Calu3 (cell line): ENCODE results near the gene RPAP3. TPM values are rescaled to one million over a fixed set of nuclear protein-coding genes. Genes with fewer than 3 reads are reported as not detected.
A peak's percentile ranks its signal among the peaks of the same experiment; 100 is the strongest.

Experiments
- BruUV-seq: library from RNA; stranded (reverse); fragments of 400-500 nt; replicated peaks from 2 replicates; lab custom pipeline; 2021; lab: Mats Ljungman, UMichigan
- CTCF ChIA-PET: fragments of 300-600 bp; sonication (Branson Sonifier 250); formaldehyde crosslinking; loops from one replicate; lab custom pipeline; 2022; ENCODE audit warnings: antibody characterized with exemption; lab: Charles Lee
- DNase-seq: peaks from one replicate; pipeline ENCODE4 v3.0.0; 2022
- H3K27ac Mint-ChIP-seq: one replicate; pipeline ENCODE4 v1.8.0; 2022; ENCODE audit warnings: mixed read lengths; ENCODE audit not compliant: unreplicated experiment
- H3K27me3 Mint-ChIP-seq: one replicate; pipeline ENCODE4 v1.8.0; 2022; ENCODE audit warnings: mixed read lengths; ENCODE audit not compliant: unreplicated experiment
- H3K36me3 Mint-ChIP-seq: one replicate; pipeline ENCODE4 v1.8.0; 2022; ENCODE audit warnings: mild to moderate bottlenecking, moderate library complexity, mixed read lengths; ENCODE audit not compliant: insufficient read depth, unreplicated experiment
- H3K4me1 Mint-ChIP-seq: one replicate; pipeline ENCODE4 v1.8.0; 2022; ENCODE audit warnings: mild to moderate bottlenecking, low read depth, mixed read lengths; ENCODE audit not compliant: unreplicated experiment
- H3K4me3 Mint-ChIP-seq: one replicate; pipeline ENCODE4 v1.8.0; 2022; ENCODE audit warnings: mild to moderate bottlenecking, low read depth, moderate library complexity, mixed read lengths; ENCODE audit not compliant: unreplicated experiment
- H3K9me3 Mint-ChIP-seq: one replicate; pipeline ENCODE4 v1.8.0; 2022; ENCODE audit warnings: low read depth, mixed read lengths; ENCODE audit not compliant: unreplicated experiment
- intact Hi-C: fragments of 100-400 bp; cut with micrococcal nuclease; formaldehyde crosslinking; loops from one replicate; pipeline ENCODE4 v1.10.0; 2022; ENCODE audit not compliant: unreplicated experiment
- total RNA-seq: library from RNA; stranded (reverse); gene quantifications from 2 replicates; pipeline ENCODE4 v1.2.3, GENCODE V29; 2022
- TF ChIP-seq, protein P1 (sequence below): fragments of 200-600 bp; IDR thresholded peaks from one replicate; pipeline ENCODE4 v1.8.0; 2022; ENCODE audit warnings: antibody characterized with exemption; ENCODE audit not compliant: unreplicated experiment

RPAP3 gene
- total RNA-seq, 1 experiment from 2014 or later, result 33.5 TPM

DNA sequence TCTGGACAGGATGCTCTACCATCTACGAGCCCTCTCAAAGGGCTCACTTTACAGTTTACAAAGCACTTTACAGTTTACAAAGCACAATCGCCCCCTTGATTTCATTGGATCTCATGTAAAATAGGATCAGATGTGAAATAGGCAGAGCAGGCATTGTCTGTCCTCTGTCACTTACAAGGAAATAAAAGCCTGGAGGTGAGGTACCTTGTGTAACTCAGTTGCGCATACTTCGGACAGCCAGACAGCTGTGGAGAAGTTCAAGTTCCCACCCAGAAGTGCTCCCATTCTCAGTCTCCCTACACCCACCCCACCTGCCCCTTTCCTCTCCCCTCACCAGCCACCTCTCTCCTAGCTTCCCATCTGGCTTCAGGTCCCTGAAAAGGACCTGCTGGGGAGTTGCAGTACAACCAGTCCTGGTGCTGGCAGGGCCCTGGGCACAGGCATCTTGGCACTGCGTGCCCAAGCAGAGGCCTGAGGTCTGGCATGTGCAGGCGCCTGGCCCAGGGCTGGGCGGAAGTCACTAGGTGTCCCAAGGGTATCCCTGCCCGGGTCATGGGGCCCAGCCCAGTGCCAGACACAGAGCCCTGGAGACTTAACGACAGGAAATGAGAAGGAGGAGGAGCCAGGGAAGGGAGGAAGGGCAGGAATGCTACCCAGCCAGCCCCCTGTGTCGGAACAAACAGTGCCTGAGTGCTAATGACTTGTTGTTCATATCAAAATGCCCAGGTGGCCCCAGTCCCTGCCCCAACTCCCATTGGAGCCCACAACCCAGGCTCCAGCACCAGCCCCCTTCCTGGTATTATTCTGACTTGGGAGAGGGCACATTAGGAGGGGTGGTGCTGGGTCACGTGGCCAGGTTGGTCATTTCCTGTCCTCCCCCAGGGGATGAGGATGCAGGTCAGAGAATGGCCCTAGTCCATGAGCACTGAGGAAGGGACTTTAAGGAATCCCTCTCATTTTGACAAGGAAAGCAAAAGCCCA lies 47.5 kb upstream of the RPAP3 start:
- intact Hi-C loops, result no loop called here
- H3K4me3 Mint-ChIP-seq, result peak overlapping the region; percentile 42
- peaks cover 51% of the 10 kb centered on the region for H3K4me1 Mint-ChIP-seq
- CTCF ChIA-PET, result interaction anchor here (1.2 to 3.3 kb wide), 2 partner anchors 12 to 13 kb away, joined by 3 to 21 read pairs; no protein-coding TSS in a partner anchor
- H3K27ac Mint-ChIP-seq, result peak overlapping the region; percentile 68
- no TSS peak for BruUV-seq
- H3K9me3 Mint-ChIP-seq, result no peaks in the 10 kb centered on the region
- H3K36me3 Mint-ChIP-seq, result peaks cover 19% of the 10 kb centered on the region
- TF ChIP-seq, protein P1, sequence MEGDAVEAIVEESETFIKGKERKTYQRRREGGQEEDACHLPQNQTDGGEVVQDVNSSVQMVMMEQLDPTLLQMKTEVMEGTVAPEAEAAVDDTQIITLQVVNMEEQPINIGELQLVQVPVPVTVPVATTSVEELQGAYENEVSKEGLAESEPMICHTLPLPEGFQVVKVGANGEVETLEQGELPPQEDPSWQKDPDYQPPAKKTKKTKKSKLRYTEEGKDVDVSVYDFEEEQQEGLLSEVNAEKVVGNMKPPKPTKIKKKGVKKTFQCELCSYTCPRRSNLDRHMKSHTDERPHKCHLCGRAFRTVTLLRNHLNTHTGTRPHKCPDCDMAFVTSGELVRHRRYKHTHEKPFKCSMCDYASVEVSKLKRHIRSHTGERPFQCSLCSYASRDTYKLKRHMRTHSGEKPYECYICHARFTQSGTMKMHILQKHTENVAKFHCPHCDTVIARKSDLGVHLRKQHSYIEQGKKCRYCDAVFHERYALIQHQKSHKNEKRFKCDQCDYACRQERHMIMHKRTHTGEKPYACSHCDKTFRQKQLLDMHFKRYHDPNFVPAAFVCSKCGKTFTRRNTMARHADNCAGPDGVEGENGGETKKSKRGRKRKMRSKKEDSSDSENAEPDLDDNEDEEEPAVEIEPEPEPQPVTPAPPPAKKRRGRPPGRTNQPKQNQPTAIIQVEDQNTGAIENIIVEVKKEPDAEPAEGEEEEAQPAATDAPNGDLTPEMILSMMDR, result no peak
- no peaks in the 10 kb centered on the region for H3K27me3 Mint-ChIP-seq
- peak; percentile 65 for DNase-seq

GRCh38 chr12:47752552-47752951 lies 46.7 kb upstream of the RPAP3 start:
- CTCF ChIA-PET, result no interaction called here
- H3K27me3 Mint-ChIP-seq, result no peaks in the 10 kb centered on the region
- peaks cover 48% of the 10 kb centered on the region for H3K4me1 Mint-ChIP-seq
- no TSS peak for BruUV-seq
- H3K36me3 Mint-ChIP-seq, result peaks cover 19% of the 10 kb centered on the region
- H3K27ac Mint-ChIP-seq, result peak overlapping the region; percentile 68
- peak overlapping the region; percentile 42 for H3K4me3 Mint-ChIP-seq
- TF ChIP-seq, protein P1, result no peak
- intact Hi-C loops, result no loop called here
- DNase-seq, result no peak
- no peaks in the 10 kb centered on the region for H3K9me3 Mint-ChIP-seq

GRCh38 chr12:47752121-47752520 lies 46.3 kb upstream of the RPAP3 start:
- TF ChIP-seq, protein P1, result no peak
- H3K27ac Mint-ChIP-seq, result no peak overlapping the region
- H3K27me3 Mint-ChIP-seq, result no peaks in the 10 kb centered on the region
- intact Hi-C loops, result no loop called here
- CTCF ChIA-PET, result no interaction called here
- no peak overlapping the region for H3K4me3 Mint-ChIP-seq
- no peak for DNase-seq
- no peaks in the 10 kb centered on the region for H3K9me3 Mint-ChIP-seq
- BruUV-seq, result no TSS peak
- H3K36me3 Mint-ChIP-seq, result peaks cover 16% of the 10 kb centered on the region
- peaks cover 43% of the 10 kb centered on the region for H3K4me1 Mint-ChIP-seq

DNA sequence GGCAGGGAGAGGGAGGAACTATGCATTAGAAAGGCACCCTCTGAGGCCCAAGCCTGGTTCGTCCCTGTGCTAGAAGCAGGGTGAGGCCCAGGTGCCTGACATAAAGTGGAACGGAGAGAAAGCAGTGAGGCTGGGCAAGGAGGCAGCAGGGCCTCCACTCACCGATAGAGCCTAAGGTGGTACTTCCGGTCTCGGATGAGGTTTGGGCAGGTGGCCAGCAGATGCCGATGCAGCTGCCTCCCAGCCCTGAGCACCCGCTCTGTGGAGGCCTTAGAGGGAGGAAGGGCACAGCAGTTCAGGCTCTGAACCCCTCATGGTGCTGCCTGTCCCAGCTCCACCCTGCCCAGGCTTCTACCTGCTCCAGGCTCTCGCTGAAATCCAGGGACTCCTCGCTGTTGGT lies 45.7 kb upstream of the RPAP3 start:
- TF ChIP-seq, protein P1, result no peak
- Mint-ChIP-seq H3K36me3 (peaks cover 13% of the 10 kb centered on the region), H3K27ac (no peak overlapping the region), H3K4me3 (no peak overlapping the region), H3K9me3 (no peaks in the 10 kb centered on the region), H3K4me1 (peaks cover 41% of the 10 kb centered on the region), H3K27me3 (no peaks in the 10 kb centered on the region)
- no peak for DNase-seq
- no TSS peak for BruUV-seq
- CTCF ChIA-PET, result no interaction called here
- intact Hi-C loops, result no loop called here
